HG02981 (cell line): ENCODE results near the gene PNLIPRP3.

ENCODE experiments used
- ATAC-seq: cut with Tn5 transposase; IDR thresholded peaks from one replicate; pipeline ENCODE4 v1.9.1; 2021; ENCODE audit warnings: mild to moderate bottlenecking, moderate library complexity; ENCODE audit not compliant: unreplicated experiment

Gene PNLIPRP3

DNA sequence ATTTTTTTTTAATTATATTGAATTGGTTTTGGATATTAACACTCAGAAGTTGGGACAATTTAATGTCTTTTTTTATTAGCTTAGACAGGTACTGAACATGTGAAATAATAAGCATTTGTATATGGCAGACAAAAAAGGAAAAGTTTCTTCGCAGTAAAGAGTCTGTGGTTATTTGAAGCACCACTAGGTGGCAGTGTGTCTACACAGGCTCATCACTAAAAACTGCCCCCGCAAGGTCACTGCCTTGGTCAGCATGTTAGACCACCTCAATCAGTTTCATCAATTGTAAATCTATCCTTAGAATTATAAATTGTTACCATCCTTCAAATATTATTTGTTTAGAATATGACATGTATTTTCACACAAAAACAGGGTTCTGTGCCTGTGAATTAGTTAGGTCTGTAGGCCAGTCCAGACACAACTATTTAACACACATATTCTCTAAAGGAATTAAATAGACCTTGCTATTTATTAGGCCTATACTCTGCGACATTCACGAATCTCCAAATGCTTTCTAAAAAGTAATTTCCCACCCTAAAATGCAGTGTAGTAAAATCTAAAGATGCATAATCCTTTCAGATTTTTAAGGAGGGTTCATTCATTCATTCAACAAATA is 17.0 kb downstream of the PNLIPRP3 start:
- ATAC-seq, result peak; percentile 77

- ATAC-seq, result no peak
Observed at GRCh38 chr10:116450861-116451260, 23.2 kb downstream of the PNLIPRP3 start.

DNA sequence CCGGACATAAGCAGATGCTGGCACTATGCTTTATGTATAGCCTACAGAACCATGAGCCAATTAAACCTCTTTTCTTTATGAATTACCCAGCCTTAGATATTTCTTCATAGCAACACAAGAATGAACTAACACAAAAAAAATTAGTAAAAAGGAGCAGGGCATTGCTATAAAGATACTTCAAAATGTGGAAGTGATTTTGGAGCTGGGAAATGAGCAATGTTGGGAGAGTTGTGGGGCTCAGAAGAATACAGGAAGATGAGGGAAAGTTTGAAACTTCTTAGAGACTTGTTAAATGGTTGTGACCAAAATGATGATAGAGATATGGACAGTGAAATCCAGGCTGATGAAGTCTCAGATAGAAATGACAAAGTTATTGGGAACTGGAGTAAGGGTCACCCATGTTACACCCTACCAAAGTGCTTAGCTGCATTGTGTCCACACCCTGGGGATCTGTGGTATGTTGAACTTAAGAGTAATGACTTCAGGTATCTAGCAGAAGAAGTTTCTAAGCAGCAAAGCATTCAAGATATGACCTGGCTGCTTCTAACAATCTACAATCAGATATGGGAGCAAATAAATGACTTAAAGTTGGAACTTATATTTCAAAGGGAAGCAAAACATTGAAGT is 24.2 kb downstream of the PNLIPRP3 start:
- ATAC-seq, result no peak

- no peak for ATAC-seq
Observed at GRCh38 chr10:116452338-116452720, 24.7 kb downstream of the PNLIPRP3 start.

GRCh38 chr10:116457488-116457887 is 29.8 kb downstream of the PNLIPRP3 start:
- ATAC-seq, result no peak

- no peak for ATAC-seq
Observed at GRCh38 chr10:116460219-116460618, 32.6 kb downstream of the PNLIPRP3 start.

DNA sequence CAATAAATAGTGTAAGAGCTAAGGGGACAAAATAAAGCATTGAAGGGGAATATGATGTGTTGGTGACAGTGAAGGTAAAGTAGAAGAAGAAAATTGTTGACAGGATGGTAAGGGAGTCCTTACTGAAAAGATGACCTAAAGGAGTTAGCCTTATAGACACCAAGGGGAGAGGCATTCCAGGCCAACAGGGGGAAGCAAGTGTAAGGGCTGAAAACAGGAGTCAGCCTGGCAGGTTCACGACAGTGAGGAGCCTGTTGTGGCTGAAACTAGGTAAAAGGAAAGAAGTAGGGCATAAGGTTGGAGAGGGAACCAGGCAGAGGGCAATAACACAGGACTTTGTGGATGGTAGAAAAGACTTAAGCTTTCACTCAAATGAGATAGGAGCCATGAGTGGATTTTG is 34.0 kb downstream of the PNLIPRP3 start:
- ATAC-seq, result no peak

GRCh38 chr10:116464257-116464656 is 36.6 kb downstream of the PNLIPRP3 start:
- no peak for ATAC-seq

DNA sequence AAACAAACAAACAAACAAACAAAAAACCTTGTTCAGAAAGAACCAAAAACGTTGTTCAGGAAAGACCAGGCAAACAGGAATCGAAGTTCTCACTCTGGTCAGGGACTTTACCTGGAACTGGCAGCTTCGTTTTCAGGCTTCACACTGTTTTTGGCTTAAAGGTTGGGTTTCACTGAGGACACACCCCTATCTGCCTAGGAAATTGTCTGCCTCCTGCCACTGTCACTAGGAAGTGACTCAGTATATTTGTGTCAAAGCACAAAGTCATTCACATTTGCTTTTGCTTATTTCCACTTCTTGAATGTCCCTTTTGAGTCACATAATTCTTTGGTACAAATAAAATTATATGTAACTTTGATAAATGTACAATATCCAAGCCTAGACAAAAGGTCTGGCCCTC is 37.9 kb downstream of the PNLIPRP3 start:
- ATAC-seq, result no peak

GRCh38 chr10:116466715-116467422 is 39.2 kb downstream of the PNLIPRP3 start:
- no peak for ATAC-seq

- ATAC-seq, result no peak
Observed at GRCh38 chr10:116469437-116469836, 41.8 kb downstream of the PNLIPRP3 start.

DNA sequence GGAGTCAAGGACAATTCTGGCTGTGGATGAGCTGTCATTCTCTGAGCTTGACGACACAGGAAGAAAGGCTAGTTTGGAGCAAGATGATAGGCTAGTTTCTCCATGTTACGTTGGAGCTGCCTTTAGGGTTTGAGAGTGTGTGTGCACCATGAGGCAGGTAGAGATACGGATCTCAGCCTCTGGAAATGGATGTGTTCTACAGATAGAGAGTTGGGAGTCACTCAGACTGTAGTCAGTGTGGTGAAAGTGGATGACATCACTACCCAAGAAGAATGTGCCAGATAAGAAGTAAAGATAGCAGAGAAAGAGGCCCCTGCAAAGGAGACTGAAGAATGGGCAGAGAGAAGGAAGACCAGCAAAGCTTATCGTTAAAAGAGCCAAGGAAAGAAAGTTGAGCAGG is 42.4 kb downstream of the PNLIPRP3 start:
- ATAC-seq, result no peak

DNA sequence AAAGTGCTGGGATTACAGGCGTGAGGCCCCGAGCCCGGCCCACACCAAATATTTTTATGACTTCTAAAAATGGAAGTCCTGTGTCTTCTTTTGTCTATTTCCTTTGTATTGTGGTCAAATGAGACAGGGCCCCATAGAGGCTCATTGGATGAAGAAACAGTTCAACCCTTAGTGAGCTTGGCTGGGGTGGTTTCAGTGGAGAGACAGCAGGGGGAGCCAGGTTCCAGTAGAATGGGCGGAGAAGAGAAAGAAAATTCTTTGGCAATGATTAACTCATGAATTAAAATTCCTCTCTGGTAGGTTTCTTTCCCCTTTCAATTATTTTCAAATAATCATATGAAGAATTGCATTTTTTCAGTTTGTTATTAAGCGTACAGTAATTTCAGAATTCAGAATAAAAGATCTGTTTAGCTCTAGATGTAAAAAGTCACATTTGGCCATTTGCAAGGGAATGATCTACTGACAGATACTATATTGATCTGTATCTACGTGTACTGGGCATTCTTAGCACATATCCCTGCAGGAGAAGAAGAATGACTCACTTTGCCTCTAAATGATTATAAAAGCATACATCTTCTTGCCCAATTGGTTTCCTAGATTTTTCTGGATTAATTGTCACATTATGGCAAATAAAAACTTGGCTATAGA is 43.2 kb downstream of the PNLIPRP3 start:
- no peak for ATAC-seq

GRCh38 chr10:116472891-116473290 is 45.2 kb downstream of the PNLIPRP3 start:
- no peak for ATAC-seq

GRCh38 chr10:116475866-116476265 is 48.2 kb downstream of the PNLIPRP3 start:
- ATAC-seq, result no peak

GRCh38 chr10:116476461-116476860 is 48.8 kb downstream of the PNLIPRP3 start:
- no peak for ATAC-seq

- no peak for ATAC-seq
Observed at GRCh38 chr10:116477986-116478664, 50.5 kb downstream of the PNLIPRP3 start.

DNA sequence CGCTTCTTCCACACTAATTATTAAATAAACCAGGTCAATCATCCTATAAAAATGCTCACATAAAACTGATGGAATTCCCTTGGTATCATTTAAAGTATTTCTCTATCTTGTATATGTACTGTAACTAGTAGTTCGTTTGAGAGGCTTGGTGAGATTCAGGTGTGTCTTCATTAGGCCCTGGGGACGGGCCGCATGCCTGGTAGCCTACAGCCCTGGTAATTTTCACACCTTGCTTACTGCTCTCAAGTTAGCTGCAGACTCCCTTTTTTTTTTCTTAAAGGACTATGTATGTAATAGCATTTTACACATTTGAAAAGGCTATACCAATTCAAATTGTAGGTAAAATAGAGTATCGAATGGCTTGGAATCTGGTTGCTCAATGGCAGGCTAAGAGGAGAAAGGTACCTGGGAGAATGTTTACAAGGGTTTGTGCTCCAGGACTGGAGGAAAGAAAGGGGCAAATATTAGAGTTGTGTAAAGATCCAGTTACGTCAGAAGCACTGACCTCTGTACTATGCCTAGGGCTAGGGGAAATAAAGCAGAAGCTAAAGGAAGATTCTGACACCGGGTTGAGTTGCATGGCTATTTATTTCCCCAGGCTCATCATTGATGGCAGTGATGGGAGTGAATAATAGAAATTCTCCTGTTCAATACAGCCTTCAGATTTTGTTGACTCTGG is 59.3 kb downstream of the PNLIPRP3 start:
- ATAC-seq, result no peak

DNA sequence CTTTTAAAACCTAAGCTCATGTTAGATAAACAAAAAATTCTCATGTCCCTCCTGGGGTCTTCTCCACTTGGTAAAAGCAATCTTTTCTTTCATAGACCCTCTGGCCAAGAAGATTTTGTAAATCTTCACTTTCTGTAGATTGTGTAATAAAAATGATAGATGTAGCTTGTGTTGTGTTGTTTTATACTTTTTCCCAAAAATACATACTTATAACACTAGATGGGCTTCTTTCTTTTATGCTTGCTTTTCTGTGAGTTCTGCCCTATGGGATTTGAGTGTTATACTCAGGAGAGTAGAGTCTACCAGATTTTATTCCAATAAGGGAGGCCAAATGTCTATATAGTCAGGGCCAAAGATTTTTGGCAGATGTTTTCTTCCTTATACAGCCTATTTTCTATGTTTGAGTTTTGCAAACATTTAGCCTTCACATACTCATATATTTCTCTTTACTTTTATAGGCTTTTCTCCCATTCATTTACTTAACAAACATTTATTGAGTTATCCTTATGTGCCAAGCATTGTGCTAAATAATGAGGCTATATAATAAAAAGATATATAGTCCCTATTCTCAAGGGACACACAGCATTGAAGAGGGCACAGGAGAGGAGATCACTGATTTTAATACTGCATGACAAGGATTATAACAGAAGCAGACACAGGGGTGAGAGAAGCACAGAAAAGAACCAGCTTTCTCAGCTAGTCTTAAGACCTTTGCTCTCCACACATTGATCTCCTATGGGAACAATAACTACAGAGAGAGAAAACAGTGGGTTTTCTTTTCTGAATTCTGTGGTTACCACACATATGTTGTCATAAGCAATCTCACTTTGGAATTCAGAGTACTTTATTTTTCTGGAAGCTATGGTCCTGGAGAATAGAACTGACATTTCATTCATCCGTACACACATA is 60.1 kb downstream of the PNLIPRP3 start:
- ATAC-seq, result no peak

GRCh38 chr10:116489460-116489859 is 61.8 kb downstream of the PNLIPRP3 start:
- no peak for ATAC-seq
